HG02798 (cell line): ENCODE measurements around the gene RPS2.
"Not testable (repeated sequence)": the region's sequence is repeated elsewhere in the genome, so short reads cannot be mapped to it uniquely, and the experiment has no call there.

ENCODE experiments used
- ATAC-seq: cut with Tn5 transposase; IDR thresholded peaks from one replicate; pipeline ENCODE4 v1.9.1; 2021; ENCODE audit warnings: mild to moderate bottlenecking; ENCODE audit not compliant: unreplicated experiment, poor library complexity

Gene RPS2

GRCh38 chr16:1929105-1929504 lies 35.5 kb downstream of the RPS2 start:
- ATAC-seq: no peak

DNA sequence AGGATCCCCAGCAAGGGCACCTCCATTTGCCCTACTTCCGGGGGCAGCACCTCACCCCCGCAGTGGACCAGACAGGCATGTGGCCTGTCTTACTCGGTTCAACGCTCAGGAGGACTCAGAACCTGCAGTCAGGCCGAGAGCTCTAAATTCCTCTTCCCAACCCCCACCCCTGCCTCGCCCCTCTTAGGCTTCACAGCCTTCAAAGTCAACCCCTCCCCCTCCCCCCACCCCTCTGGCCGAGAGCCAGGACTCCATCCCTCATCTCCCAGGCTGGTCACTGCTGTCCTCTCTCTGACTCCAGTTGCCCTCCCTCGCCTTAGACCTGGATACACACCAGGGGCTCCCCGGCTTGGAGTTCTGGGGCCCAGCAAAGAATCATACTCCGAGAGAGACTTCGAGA lies 38.4 kb downstream of the RPS2 start:
- no peak for ATAC-seq

DNA sequence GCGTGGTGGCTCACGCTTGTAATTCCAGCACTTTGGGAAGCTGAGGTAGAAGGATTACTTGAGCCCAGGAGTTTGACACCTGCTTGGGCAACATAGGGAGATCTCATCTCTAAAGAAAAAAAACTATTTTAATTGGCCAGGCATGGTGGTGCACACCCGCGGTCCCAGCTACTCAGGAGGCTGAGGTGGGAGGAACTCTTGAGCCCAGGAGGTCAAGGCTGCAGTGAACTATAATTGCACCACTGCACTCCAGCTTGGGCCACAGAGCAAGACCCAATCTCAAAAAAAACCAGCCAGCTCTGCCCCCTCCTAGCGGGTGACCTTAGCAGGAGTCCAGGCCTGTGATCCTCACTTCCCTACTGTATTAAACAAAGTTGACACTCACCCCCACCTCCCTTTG lies 40.5 kb downstream of the RPS2 start:
- ATAC-seq: no peak

DNA sequence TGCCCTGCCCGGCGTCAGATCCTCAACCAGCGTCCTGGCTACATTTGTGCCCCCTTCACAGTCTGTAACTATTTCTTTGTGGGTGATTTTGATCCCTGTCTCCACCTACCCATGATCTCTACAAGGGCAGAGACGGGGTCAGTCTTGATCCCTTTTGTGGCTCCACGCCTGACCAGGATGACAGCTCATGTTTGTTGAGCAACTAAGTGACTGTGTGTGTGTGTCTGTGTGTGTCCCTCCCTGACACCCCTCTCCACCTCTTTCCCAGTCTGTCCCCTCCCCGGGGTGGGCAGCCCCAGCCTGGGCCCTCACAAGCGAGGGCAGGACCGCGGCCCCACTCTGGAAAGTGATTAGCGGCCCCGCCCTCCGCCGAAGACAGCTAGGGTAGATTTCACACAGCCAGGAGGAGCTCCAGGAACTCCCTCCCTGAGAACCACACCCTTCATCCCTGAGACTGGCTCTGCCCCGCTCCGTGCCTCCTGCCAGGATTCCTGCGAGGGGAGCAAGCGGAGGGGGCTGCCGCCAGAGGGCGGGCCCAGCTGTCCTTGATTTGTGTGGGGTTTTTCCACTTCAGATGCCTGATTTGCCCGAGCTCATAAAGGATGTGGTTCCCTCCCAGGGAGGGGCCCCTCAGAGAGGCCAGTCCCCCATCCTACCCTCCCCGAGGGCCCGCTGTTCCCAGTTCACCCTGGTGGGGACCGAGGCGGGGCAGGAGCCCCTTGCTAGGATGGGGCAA lies 41.2 kb downstream of the RPS2 start:
- ATAC-seq: no peak

DNA sequence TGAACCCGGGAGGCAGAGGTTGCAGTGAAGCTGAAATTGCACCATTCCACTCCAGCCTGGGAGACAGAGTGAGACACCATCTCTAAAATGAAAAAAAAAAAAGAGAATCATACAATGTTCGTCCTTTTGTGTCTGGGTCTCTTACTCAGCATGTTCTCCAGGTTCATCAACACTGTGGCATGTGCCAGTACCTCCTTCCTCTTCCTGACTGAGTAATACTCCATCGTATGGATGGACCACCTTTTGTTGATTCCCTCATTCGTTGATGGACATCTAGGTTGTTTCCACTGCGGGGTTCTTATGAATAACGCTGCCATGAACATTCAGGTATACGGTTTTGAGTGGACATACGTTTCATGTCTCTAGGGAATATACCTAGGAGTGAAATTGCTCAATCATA lies 42.3 kb downstream of the RPS2 start:
- ATAC-seq: no peak

DNA sequence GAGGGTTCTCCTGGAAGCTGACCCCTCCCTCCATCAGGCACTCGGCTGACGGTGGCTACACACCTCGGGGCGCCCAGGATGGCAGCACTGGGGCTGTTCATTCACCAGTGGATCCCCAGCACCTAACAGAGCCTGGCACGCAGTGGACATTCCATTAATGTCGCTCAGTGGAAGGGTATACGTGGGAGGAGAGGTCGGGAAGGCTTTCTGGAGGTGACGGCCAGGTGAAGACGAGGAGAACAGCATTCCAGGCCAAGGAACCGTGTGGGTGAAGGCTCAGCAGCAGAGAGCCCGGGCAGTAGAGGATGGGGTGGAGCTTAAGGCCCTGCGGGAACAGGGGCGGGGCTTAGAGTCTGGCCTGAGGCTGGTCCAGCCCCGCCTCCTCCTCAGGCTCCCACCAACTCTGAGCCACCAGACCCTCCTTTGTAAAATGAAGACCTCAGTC lies 43.9 kb downstream of the RPS2 start:
- no peak for ATAC-seq

GRCh38 chr16:1920122-1920521 lies 44.5 kb downstream of the RPS2 start:
- ATAC-seq: not testable (repeated sequence)

GRCh38 chr16:1919327-1919998 lies 45.2 kb downstream of the RPS2 start:
- ATAC-seq: no peak

- ATAC-seq: no peak
Measured at GRCh38 chr16:1918351-1919326, 46.0 kb downstream of the RPS2 start, which contains the start of gene HS3ST6. TSS of gene HS3ST6 (minus strand) at chr16:1918415. CDS start at chr16:1918323, 92 bp downstream.

DNA sequence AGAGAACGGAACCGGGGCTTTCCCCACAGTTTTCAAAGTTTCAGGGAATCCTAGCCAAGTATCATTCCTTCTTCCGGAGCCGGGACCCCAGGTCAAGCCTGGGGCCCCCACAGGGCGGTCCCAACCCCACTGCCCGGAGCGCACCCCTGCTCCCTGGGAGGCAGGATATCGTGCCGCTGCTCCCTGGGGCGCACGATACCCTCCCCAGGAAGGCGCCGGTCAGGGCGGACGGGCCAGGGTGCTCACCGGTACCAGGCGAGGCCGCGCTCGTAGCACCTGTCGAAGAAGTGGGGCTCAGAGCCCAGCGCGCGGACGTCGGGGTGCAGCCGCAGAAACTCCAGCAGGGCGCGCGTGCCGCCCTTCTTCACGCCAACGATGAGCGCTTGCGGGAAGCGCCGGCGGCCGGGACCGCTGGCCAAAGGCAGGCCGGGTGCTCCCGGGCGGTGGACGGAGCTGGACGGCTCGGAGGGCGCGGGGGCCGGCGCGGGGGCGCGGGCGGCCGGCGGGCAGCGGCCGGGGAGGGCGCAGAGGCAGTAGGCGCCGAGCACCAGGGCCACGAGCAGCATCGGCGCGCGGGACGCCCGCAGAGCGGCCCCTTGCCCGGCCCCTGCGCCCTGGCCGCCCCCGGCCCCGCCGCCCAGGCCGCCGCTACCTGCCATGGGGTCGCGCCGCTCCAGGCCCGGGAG lies 46.8 kb downstream of the RPS2 start:
- no peak for ATAC-seq

- ATAC-seq: no peak
Measured at GRCh38 chr16:1917056-1917664, 47.5 kb downstream of the RPS2 start.

GRCh38 chr16:1916640-1916990 lies 48.0 kb downstream of the RPS2 start:
- no peak for ATAC-seq

GRCh38 chr16:1915732-1916639 lies 48.6 kb downstream of the RPS2 start:
- no peak for ATAC-seq

- no peak for ATAC-seq
Measured at GRCh38 chr16:1914988-1915387, 49.6 kb downstream of the RPS2 start.

DNA sequence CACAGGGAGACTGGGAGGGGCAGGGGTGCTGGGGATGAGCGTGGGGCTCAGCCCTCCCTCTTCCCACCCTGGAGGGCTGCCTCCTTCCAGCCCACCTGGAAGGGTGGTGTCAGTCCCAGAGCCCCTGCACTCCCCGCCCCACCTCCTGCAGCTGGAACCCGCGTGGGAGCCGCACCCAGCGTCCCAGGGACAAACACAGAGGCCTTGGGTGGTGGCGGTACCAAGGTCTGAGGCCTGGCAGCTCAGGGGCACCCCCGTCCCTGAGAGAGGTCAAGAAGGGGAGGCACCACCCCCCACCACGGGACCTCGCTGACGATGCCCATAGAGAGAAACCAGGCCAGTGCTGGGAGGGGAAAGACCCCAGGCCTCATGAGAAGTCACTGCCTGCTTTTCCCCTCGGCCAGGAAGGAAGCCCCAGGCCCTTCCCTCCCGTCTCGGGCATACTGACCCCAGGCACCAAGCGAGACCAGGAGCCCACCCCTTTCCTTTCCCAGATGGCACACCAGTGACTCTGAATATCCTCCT lies 50.5 kb downstream of the RPS2 start:
- no peak for ATAC-seq

DNA sequence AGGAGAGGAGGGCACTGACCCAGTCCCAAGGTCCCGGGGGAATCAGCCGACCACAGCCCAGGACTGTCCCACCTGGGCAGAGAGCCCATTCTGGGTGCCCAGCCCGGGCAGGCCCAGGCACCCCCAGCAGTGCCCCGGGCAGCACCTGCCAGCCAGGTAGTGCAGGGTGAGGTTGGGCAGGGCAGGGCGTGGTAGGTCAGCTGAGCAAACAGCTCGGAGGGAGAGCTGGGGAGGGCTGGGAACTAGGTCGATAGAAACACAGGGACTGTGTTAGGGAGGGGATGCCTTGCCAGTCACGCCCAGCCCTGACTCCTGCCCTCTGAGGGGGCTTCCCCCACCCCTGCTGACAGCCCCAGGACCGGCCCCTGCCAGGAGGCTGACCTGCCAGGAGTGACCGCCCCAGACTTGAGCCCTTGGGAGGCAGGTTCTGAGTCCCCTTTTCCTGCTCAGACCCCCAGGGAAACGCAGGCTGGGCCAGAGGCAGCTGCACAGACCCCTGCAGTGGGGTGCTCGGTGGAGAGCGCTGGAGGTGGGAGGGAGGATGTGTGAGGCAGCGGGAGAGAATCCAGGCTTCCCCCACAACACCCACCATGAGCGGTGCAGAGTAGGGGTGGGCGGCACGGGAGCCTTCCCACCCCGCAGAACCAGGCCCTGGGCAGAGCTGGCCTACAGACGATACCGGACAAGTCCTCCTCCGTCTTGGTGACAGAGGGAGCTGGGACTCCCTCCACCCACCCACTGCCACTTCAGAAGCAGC lies 51.1 kb downstream of the RPS2 start:
- ATAC-seq: no peak

DNA sequence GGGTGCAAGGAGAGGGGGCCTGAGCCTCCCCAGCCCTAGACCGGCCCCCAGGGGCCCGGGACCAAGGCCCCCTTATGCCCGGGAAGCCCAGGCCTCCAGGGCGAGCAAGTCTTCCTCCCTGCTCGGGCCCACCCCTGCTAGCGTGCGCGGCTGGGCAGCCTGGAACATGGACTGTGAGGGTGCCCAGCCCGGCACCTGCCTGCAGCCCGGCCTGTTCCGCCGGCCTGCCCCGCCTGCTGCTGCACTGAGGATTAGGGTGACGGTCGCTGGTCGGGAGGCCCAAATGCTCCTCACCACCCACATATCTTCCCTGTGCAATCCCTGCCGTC lies 52.4 kb downstream of the RPS2 start:
- no peak for ATAC-seq
